HUDEP-2 (cell line): ENCODE measurements around the gene RAI1.

ENCODE experiments used
- DNase-seq, 76 experiments: peaks; one replicate each; lab custom pipeline; 2025; ENCODE audit not compliant: unreplicated experiment in 76 of 76; lab: John Stamatoyannopoulos, UW

RAI1 gene

GRCh38 chr17:17851103-17852002, 170.1 kb downstream of the RAI1 start:
- DNase-seq: no peak

GRCh38 chr17:17852930-17853329, 171.7 kb downstream of the RAI1 start:
- no peak for DNase-seq

GRCh38 chr17:17853811-17854447, 172.7 kb downstream of the RAI1 start:
- no peak for DNase-seq

- no peak for DNase-seq
Observed at GRCh38 chr17:17855976-17856375, 174.7 kb downstream of the RAI1 start.

- no peak for DNase-seq
Observed at GRCh38 chr17:17856386-17856785, 175.1 kb downstream of the RAI1 start.

GRCh38 chr17:17857496-17857895, 176.2 kb downstream of the RAI1 start:
- no peak for DNase-seq

- DNase-seq: peak in 66 of 76 experiments; percentile 7 to 89 (median 59)
Observed at GRCh38 chr17:17859909-17860765, 178.9 kb downstream of the RAI1 start.

- no peak for DNase-seq
Observed at GRCh38 chr17:17860766-17861107, 179.5 kb downstream of the RAI1 start.
